NT2/D1 (cell line): ENCODE measurements around the gene NFX1.

Source experiments
- SUZ12 ChIP-seq: IDR thresholded peaks from 2 replicates; pipeline ENCODE4 v1.6.1; 2011; ENCODE audit not compliant: insufficient read length, insufficient read depth; ENCODE audit errors: extremely low read depth
- YY1 ChIP-seq: IDR thresholded peaks from 2 replicates; pipeline ENCODE4 v1.6.1; 2011; ENCODE audit not compliant: insufficient read length, insufficient read depth
- ZNF274 ChIP-seq: IDR thresholded peaks from 2 replicates; pipeline ENCODE4 v1.6.1; 2011; ENCODE audit warnings: mild to moderate bottlenecking, low read depth, low read length

DNA sequence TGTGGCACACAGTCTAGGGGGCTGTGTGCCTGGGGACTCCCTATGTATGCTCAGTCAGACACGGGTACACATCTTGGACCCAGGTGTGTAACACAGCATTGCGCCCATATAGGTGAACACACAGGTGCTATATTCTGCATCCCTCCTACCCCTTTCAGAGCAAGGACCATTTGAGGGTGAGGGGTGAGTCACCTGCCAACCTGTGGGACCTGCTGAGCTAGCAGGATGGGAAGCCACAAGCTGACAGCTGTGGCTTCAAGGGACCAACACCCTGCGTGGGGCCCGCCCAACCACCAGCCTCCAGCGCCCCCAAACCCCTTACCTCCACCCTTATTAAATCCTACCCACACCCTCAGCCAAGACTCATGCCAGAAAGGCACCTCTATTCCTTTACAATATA, 126.7 kb downstream of the NFX1 start:
- TF ChIP-seq SUZ12 (no peak), ZNF274 (no peak), YY1 (no peak)
